GM12873 (cell line): ENCODE measurements around the gene CAB39.
A peak's percentile ranks its signal among the peaks of the same experiment; 100 is the strongest.

Source experiments
- TF ChIP-seq, protein P1 (sequence below): IDR thresholded peaks from 2 replicates; pipeline ENCODE4 v1.5.1; 2012; ENCODE audit warnings: low read depth, mild to moderate bottlenecking, moderate library complexity, low read length, control low read depth; ENCODE audit not compliant: insufficient read depth; ENCODE audit errors: missing control alignments

Gene CAB39

DNA sequence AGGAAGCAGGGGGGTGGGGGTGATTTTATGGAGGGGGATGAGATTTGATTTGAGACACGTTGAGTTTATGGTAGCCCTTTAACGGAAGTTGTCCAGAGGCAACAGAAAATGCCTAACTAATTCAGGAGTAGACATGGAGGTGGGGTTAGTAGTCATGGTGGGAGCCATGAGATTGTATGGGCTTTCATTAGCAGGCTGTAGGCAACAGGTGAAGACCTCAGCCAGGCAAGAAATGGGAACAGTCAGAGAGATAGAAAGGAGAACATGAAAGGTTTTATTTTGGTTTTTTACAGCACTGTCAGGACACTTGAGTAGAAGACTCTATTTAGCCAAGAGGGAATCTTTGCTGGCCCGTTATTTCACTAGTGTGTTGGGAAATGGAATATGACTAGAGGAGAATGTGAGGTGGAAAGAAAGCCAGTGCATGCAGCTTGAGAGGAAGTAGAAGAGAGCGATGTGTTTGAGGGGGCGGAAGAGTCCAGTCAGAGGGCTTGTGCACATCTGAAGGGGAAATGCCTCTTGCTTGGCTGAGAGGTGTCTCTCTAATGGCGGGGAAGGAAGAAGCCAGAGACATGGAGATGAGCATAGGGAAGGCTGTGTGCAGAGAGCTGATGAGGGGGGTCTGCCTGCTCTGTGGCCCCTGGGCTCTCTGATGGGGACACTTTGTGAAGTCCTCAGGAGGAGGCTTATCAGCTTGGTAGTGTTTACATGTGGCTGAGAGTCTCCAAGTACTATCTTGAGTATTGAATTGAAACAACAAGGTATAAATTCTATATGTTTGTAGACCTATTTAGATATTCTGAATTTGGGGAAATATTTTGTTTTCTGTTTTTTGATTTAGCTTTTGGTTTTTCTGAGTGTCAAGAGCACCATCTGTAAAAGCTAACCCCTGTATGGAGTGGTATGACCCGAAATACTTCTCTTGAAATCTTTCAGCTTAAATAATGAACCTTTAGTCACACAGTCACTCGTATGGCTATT is 85.2 kb downstream of the CAB39 start:
- TF ChIP-seq, protein P1, sequence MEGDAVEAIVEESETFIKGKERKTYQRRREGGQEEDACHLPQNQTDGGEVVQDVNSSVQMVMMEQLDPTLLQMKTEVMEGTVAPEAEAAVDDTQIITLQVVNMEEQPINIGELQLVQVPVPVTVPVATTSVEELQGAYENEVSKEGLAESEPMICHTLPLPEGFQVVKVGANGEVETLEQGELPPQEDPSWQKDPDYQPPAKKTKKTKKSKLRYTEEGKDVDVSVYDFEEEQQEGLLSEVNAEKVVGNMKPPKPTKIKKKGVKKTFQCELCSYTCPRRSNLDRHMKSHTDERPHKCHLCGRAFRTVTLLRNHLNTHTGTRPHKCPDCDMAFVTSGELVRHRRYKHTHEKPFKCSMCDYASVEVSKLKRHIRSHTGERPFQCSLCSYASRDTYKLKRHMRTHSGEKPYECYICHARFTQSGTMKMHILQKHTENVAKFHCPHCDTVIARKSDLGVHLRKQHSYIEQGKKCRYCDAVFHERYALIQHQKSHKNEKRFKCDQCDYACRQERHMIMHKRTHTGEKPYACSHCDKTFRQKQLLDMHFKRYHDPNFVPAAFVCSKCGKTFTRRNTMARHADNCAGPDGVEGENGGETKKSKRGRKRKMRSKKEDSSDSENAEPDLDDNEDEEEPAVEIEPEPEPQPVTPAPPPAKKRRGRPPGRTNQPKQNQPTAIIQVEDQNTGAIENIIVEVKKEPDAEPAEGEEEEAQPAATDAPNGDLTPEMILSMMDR: no peak

DNA sequence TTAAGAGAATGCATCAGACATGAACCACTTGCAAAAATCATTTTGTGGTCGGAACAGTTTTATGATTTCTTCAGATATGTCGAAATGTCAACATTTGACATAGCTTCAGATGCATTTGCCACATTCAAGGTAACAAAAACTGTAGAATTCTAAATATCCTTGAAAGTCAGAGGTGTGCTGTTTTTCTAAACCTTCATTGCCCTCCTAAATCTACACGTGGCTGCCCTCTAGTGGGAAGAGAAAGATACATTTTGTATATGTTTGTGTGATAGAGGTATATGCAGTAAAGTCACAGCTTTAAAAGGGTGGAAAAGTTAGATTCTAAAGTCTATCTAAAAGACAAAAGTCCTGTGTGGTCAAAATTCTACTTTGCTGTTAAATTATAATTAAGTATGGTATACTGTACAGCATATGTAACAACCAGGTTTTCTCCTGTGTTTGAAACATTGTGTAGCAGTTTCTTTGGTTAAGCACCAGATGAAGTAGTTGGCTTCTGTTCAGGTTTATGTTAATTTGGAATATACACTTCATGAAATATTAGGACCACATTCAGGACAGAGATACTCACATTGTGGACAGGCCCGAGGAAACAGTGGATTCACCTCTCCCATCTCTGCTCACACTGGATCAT is 86.2 kb downstream of the CAB39 start:
- TF ChIP-seq, protein P1: peak; percentile 58

DNA sequence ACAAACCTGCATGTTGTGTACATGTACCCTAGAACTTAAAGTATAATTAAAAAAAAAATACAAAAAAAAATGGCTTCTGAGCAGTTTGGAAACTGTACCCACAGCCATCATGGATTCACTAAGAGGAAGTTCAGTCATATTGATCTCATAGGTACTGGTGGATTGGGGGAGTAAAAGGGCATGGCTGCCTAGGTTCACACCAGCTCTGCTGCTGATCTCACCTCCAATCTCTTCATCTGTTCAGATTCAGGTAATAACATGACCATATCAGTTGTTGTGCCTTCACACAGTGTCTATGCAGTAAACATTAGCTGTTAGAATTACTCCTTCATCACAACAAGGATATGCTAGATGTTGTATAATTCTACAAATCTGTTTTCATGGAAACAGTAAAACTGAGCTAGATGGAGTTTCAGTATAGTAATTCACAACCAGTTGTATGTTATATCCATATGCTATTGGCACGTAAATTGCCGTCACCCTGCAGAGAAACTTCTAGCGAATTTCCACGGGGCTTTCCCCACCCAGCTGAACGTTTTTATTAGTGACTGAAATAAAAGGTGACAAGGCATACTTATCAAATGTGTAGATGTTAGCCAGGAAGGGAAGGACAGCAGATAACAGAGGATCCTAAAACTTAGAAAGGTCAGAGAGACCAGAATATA is 92.8 kb downstream of the CAB39 start:
- TF ChIP-seq, protein P1: no peak

DNA sequence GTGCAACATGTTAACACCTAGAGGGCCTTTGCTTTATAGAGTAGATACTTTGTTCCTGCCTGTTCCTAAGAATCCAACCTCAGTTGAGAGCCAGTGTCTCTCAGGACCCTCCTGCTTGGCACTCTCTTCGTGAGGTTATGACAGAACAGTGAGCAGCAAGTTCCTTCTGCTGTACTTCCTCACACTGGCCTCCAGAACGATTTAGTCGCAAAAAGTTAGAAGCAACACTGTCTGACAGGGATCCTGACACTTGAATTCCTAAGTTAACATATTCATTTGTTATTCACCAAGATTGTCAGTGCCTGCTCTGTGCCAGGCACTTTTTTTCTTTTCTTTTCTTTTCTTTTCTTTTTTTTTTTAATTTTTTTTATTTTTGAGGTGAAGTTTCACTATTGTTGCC is 95.1 kb downstream of the CAB39 start:
- TF ChIP-seq, protein P1: no peak

DNA sequence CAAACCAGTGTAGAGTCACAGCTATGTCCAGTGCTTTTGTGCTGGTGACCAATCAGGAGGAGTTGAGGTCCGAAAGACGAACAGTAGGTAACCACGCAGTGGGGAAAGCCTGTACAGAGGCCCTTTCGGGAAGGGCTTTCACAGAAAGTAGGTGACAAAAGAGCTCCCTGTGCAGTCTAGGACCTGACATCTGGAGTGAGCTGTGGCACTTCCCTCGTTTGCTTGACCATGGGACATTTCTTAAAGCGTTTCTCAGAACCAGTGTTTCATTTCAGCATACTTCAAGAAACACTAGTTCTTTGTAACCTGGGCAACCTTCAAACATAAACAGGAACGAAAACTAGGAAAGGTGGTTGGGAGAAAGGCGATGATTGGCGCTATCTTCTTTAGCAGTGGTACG is 96.4 kb downstream of the CAB39 start:
- TF ChIP-seq, protein P1: no peak

DNA sequence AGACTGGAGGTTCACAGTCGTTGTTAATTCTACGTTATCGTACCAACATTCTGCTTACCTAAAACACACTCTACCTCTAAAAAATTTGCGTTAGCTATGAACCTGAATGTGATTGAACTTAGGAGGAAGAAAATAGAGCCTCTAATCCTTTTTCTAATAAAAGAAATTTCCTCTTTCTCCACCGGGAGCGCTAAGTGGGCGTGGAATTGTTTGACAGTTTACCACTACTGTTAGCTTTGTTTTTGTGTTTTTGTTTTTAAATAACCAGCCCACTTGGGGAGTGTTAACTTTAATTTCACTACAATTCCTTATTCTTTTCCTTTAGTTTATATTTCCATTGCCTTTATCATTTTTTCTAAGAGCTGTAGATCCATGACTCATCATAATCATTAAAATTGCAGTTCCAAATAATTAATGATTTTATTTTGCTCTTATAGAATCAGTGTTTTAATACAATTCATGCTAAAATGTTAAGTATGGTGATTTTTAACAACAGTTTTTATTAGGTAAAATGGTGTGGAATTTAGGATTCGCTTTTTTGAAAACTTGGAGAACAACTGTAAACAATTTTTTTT is 97.1 kb downstream of the CAB39 start:
- TF ChIP-seq, protein P1: peak; percentile 39
